ENCODE data around the gene LRRC23.

The LRRC23 gene

DNA sequence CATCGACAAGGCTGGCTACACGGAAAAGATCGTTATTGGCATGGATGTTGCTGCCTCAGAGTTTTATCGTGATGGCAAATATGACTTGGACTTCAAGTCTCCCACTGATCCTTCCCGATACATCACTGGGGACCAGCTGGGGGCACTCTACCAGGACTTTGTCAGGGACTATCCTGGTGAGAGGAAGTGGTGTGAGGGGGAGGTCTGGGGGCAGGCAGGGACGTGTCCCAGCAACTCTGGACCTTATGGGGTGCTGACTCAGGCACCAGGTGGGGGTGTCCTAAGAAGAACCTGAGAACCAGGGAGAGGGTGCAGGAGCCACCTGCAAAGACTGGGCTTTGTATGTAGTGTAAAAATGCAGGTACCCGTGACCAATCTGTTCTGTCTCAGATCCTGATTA, 15.0 kb downstream of the LRRC23 start:
- TF ChIP-seq CTCF (IDR thresholded peaks at IDR 0.05; ENCODE audit: low read depth, low read length, missing control alignments), result no peak
- Histone ChIP-seq H3K36me3 (replicated peaks) (no peaks in the 10 kb centered on the region), H3K27me3 (replicated peaks) (no peaks in the 10 kb centered on the region), H3K27ac (no peak overlapping the region), H3K4me3 (ENCODE audit: low read depth, low read length) (no peak overlapping the region)
- DNase-seq, result no peak
- in situ Hi-C loops (cut with HindIII; ENCODE audit: low pct_ligation_motif_present, low sequenced_read_pairs), result no loop called here

DNA sequence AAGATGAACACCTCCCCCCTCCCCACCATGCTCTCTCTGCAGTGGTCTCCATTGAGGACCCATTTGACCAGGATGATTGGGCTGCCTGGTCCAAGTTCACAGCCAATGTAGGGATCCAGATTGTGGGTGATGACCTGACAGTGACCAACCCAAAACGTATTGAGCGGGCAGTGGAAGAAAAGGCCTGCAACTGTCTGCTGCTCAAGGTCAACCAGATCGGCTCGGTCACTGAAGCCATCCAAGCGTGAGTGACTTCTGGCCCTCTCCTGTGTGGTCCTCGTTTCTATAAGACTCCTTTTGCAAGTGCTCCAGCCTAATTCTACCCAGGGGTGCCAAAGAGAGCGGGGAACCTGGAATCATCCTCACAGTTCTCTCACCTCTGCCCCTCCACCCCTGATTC, 16.9 kb downstream of the LRRC23 start:
- no peak for DNase-seq
- H3K4me3 ChIP-seq (ENCODE audit: low read depth, low read length), result no peak overlapping the region
- H3K27ac ChIP-seq, result no peak overlapping the region
- TF ChIP-seq CTCF (IDR thresholded peaks at IDR 0.05; ENCODE audit: low read depth, low read length, missing control alignments), result no peak
- no peaks in the 10 kb centered on the region for H3K27me3 ChIP-seq (replicated peaks)
- H3K36me3 ChIP-seq (replicated peaks), result no peaks in the 10 kb centered on the region
- in situ Hi-C loops (cut with HindIII; ENCODE audit: low pct_ligation_motif_present, low sequenced_read_pairs), result no loop called here

- DNase-seq, result no peak
- H3K4me3 ChIP-seq (ENCODE audit: low read depth, low read length), result no peak overlapping the region
- TF ChIP-seq CTCF (IDR thresholded peaks at IDR 0.05; ENCODE audit: low read depth, low read length, missing control alignments), result no peak
- in situ Hi-C loops (cut with HindIII; ENCODE audit: low pct_ligation_motif_present, low sequenced_read_pairs), result no loop called here
- H3K36me3 ChIP-seq (replicated peaks), result no peaks in the 10 kb centered on the region
- no peak overlapping the region for H3K27ac ChIP-seq
- no peaks in the 10 kb centered on the region for H3K27me3 ChIP-seq (replicated peaks)
These were observed 17.6 kb downstream of the LRRC23 start for GRCh38 chr12:6921996-6922946.

- no peak overlapping the region for H3K27ac ChIP-seq
- no peak overlapping the region for H3K4me3 ChIP-seq (ENCODE audit: low read depth, low read length)
- in situ Hi-C loops (cut with HindIII; ENCODE audit: low pct_ligation_motif_present, low sequenced_read_pairs), result no loop called here
- no peak for TF ChIP-seq CTCF (IDR thresholded peaks at IDR 0.05; ENCODE audit: low read depth, low read length, missing control alignments)
- no peak for DNase-seq
- H3K36me3 ChIP-seq (replicated peaks), result no peaks in the 10 kb centered on the region
- H3K27me3 ChIP-seq (replicated peaks), result no peaks in the 10 kb centered on the region
These were observed 18.5 kb downstream of the LRRC23 start for GRCh38 chr12:6923003-6923732.

- in situ Hi-C loops (cut with HindIII; ENCODE audit: low pct_ligation_motif_present, low sequenced_read_pairs), result no loop called here
- H3K27me3 ChIP-seq (replicated peaks), result no peaks in the 10 kb centered on the region
- no peak overlapping the region for H3K27ac ChIP-seq
- DNase-seq, result no peak
- no peaks in the 10 kb centered on the region for H3K36me3 ChIP-seq (replicated peaks)
- H3K4me3 ChIP-seq (ENCODE audit: low read depth, low read length), result no peak overlapping the region
- no peak for TF ChIP-seq CTCF (IDR thresholded peaks at IDR 0.05; ENCODE audit: low read depth, low read length, missing control alignments)
These were observed 19.2 kb downstream of the LRRC23 start for GRCh38 chr12:6923851-6924250.

All from brain microvascular endothelial cell (primary cell).